GM12875 (cell line): ENCODE measurements around the gene LCA5.

Source experiments
- H3K4me3 ChIP-seq: one replicate; pipeline ENCODE4 v1.5.1; 2011; ENCODE audit warnings: low read depth, low read length, control low read depth
- TF ChIP-seq, protein P1 (sequence below): IDR thresholded peaks from 2 replicates; pipeline ENCODE4 v1.5.1; 2011; ENCODE audit warnings: low read depth, mild to moderate bottlenecking, control low read depth, inconsistent platforms, low read length, moderate library complexity, borderline replicate concordance; ENCODE audit not compliant: insufficient read depth

The LCA5 gene

GRCh38 chr6:79570129-79571029, 33.1 kb upstream of the LCA5 start:
- TF ChIP-seq, protein P1, sequence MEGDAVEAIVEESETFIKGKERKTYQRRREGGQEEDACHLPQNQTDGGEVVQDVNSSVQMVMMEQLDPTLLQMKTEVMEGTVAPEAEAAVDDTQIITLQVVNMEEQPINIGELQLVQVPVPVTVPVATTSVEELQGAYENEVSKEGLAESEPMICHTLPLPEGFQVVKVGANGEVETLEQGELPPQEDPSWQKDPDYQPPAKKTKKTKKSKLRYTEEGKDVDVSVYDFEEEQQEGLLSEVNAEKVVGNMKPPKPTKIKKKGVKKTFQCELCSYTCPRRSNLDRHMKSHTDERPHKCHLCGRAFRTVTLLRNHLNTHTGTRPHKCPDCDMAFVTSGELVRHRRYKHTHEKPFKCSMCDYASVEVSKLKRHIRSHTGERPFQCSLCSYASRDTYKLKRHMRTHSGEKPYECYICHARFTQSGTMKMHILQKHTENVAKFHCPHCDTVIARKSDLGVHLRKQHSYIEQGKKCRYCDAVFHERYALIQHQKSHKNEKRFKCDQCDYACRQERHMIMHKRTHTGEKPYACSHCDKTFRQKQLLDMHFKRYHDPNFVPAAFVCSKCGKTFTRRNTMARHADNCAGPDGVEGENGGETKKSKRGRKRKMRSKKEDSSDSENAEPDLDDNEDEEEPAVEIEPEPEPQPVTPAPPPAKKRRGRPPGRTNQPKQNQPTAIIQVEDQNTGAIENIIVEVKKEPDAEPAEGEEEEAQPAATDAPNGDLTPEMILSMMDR: peak; percentile 38; the same call in 1 of the 2 replicates
- no peak overlapping the region for H3K4me3 ChIP-seq

DNA sequence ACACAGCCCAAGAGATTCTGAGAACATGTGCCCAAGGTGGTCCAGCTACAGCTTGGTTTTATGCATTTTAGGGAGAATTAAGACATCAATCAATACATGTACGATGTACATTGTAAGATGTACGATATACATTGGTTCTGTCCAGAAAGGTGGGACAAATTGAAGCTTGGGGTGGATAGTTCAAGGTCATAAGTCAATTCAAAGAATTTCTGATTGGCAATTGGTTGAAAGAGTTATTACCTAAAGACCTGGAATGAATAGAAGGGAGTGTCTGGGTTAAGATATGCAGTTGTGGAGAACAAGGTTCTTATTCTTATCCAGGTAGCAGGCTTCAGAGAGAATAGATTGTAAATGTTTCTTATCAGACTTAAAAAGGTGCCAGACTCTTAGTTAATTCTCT, 31.8 kb upstream of the LCA5 start:
- TF ChIP-seq, protein P1: no peak

GRCh38 chr6:79564636-79565035, 27.4 kb upstream of the LCA5 start:
- H3K4me3 ChIP-seq: no peak overlapping the region
- TF ChIP-seq, protein P1: no peak

More for the DNA sequence above, 31.8 kb upstream of the LCA5 start:
- H3K4me3 ChIP-seq: no peak overlapping the region

DNA sequence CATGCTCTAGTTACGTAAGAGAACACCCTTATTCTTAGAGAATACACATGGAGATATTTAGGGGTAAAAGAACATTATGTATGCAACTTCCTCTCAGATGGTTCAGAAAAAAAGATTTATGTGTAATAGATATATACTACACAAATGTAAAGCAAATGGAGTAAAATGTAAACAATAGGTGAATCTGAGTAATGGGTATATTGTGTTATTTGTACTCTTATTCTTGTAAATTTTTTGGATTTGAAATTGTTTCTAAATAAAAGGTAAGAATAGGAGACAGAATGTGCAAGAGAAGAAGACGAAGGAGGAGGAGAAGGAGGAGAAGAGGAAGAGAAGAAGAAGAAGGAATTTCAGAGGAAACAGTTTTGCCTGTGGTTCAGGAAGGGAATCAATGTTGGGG, 22.5 kb upstream of the LCA5 start:
- no peak overlapping the region for H3K4me3 ChIP-seq
- TF ChIP-seq, protein P1: no peak

- H3K4me3 ChIP-seq: no peak overlapping the region
- TF ChIP-seq, protein P1: no peak
Measured at GRCh38 chr6:79557673-79558467, 20.6 kb upstream of the LCA5 start.

- TF ChIP-seq, protein P1: no peak
- no peak overlapping the region for H3K4me3 ChIP-seq
Measured at GRCh38 chr6:79554305-79554704, 17.1 kb upstream of the LCA5 start.

GRCh38 chr6:79551401-79551800, 14.2 kb upstream of the LCA5 start:
- TF ChIP-seq, protein P1: no peak
- no peak overlapping the region for H3K4me3 ChIP-seq
